ENCODE results near the gene ANKRD11. TPM values are rescaled to one million over a fixed set of nuclear protein-coding genes. Genes with fewer than 3 reads are reported as not detected.
A peak's percentile ranks its signal among the peaks of the same experiment; 100 is the strongest.
"Not testable (repeated sequence)": the region's sequence is repeated elsewhere in the genome, so short reads cannot be mapped to it uniquely, and the experiment has no call there.

The ANKRD11 gene
- total and polyA plus RNA-seq, 12 donors = 47.7 to 93.6 (median 66.2) TPM

- no peak for TF ChIP-seq CTCF (IDR thresholded peaks at IDR 0.05)
- no peaks in the 10 kb centered on the region for H3K9me3 ChIP-seq
- WGBS, 2 donors = 73 to 75% methylated on average over 7 of the region's 7 CpGs
- peaks cover 12 to 69% (median 51%) of the 10 kb centered on the region in 9 donors for H3K4me1 ChIP-seq
- ATAC-seq = peak in 3 of 8 donors; percentile 16 to 40 (median 28)
- no peak overlapping the region for H3K4me3 ChIP-seq
- no peaks in the 10 kb centered on the region for H3K36me3 ChIP-seq
- H3K27me3 ChIP-seq = no peaks in the 10 kb centered on the region
- no peak for DNase-seq
- peak overlapping the region in 2 of 10 donors; percentile 18 to 58 for H3K27ac ChIP-seq
- intact Hi-C loops (cut with DNase I) = no loop called here
Measured at GRCh38 chr16:89458551-89458950, 31.8 kb downstream of the ANKRD11 start.

GRCh38 chr16:89456419-89456959, 33.9 kb downstream of the ANKRD11 start:
- no peaks in the 10 kb centered on the region for H3K27me3 ChIP-seq
- DNase-seq (no peak), ATAC-seq (no peak)
- TF ChIP-seq CTCF (IDR thresholded peaks at IDR 0.05) = no peak
- H3K27ac ChIP-seq = no peak overlapping the region
- intact Hi-C loops (cut with DNase I) = no loop called here
- H3K9me3 ChIP-seq = no peaks in the 10 kb centered on the region
- H3K36me3 ChIP-seq = no peaks in the 10 kb centered on the region
- H3K4me3 ChIP-seq = no peak overlapping the region
- H3K4me1 ChIP-seq = peaks cover 25 to 83% (median 68%) of the 10 kb centered on the region in 9 donors
- 77 to 79% methylated on average over 12 of the region's 12 CpGs for WGBS, 2 donors

- Histone ChIP-seq H3K27ac (no peak overlapping the region), H3K4me1 (peaks cover 25 to 87% (median 76%) of the 10 kb centered on the region in 9 donors), H3K36me3 (no peaks in the 10 kb centered on the region), H3K9me3 (no peaks in the 10 kb centered on the region), H3K4me3 (no peak overlapping the region), H3K27me3 (no peaks in the 10 kb centered on the region)
- TF ChIP-seq CTCF (IDR thresholded peaks at IDR 0.05) = no peak
- intact Hi-C loops (cut with DNase I) = no loop called here
- DNase-seq = no peak
- no peak for ATAC-seq
- 95 to 97% methylated on average over 2 of the region's 2 CpGs for WGBS, 2 donors
Measured at GRCh38 chr16:89455692-89456091, 34.7 kb downstream of the ANKRD11 start.

- intact Hi-C loops (cut with DNase I) = no loop called here
- 97 to 98% methylated on average over 2 of the region's 2 CpGs for WGBS, 2 donors
- peaks cover 25 to 87% (median 72%) of the 10 kb centered on the region in 9 donors for H3K4me1 ChIP-seq
Measured at GRCh38 chr16:89455178-89455577, 35.2 kb downstream of the ANKRD11 start.

GRCh38 chr16:89454378-89455125, 35.8 kb downstream of the ANKRD11 start:
- H3K27ac ChIP-seq = peak overlapping the region in 3 of 10 donors; percentile 27 to 66 (median 33)
- intact Hi-C loops (cut with DNase I) = loop anchor here in 2 of 10 donors (5.0 kb wide), 1 partner anchor 33 kb away; no protein-coding TSS in a partner anchor
- WGBS, 2 donors = 84 to 94% methylated on average over 2 to 3 of the region's 3 CpGs
- not testable (repeated sequence) for DNase-seq, H3K36me3 ChIP-seq, H3K4me3 ChIP-seq, H3K9me3 ChIP-seq, ATAC-seq, H3K27me3 ChIP-seq
- peaks cover 25 to 87% (median 72%) of the 10 kb centered on the region in 9 donors for H3K4me1 ChIP-seq

More at GRCh38 chr16:89455178-89455577, 35.2 kb downstream of the ANKRD11 start:
- Histone ChIP-seq H3K27me3 (no peaks in the 10 kb centered on the region), H3K27ac (no peak overlapping the region), H3K36me3 (no peaks in the 10 kb centered on the region), H3K4me3 (no peak overlapping the region), H3K9me3 (no peaks in the 10 kb centered on the region)
- no peak for TF ChIP-seq CTCF (IDR thresholded peaks at IDR 0.05)
- ATAC-seq = no peak
- no peak for DNase-seq

Measured in heart right ventricle (tissue), 16 donors.